IgD-negative memory B cell (primary cell): ENCODE data around the gene PCSK4. TPM values are rescaled to one million over a fixed set of nuclear protein-coding genes. Genes with fewer than 3 reads are reported as not detected.

Source experiments
- H3K27ac Mint-ChIP-seq, 3 donors: one replicate each; pipeline ENCODE4 v1.8.0; 2020 to 2022; ENCODE audit warnings: mild to moderate bottlenecking in 3 of 3, mixed read lengths in 3 of 3, moderate library complexity in 1 of 3
- H3K27me3 Mint-ChIP-seq: one replicate; pipeline ENCODE4 v1.8.0; 2021; ENCODE audit warnings: mixed read lengths
- H3K36me3 Mint-ChIP-seq: one replicate; pipeline ENCODE4 v1.8.0; 2020; ENCODE audit warnings: mild to moderate bottlenecking, mixed read lengths
- H3K4me1 Mint-ChIP-seq, 3 donors: one replicate each; pipeline ENCODE4 v1.8.0; 2020 to 2022; ENCODE audit warnings: mixed read lengths in 3 of 3, mild to moderate bottlenecking in 1 of 3
- H3K4me3 Mint-ChIP-seq, 4 donors: one replicate each; pipeline ENCODE4 v1.8.0; 2020 to 2022; ENCODE audit warnings: mild to moderate bottlenecking in 4 of 4, mixed read lengths in 4 of 4, moderate library complexity in 3 of 4
- H3K9me3 Mint-ChIP-seq, 3 donors: one replicate each; pipeline ENCODE4 v1.8.0; 2020 to 2021; ENCODE audit warnings: mixed read lengths in 3 of 3, mild to moderate bottlenecking in 1 of 3
- polyA plus RNA-seq: library from polyadenylated mRNA; unstranded; fragments of 300-500 nt; fragmentation: Illumina TruSeq; gene quantifications from one replicate; pipeline ENCODE4 v1.2.3, GENCODE V29; 2021

PCSK4 gene
- polyA plus RNA-seq, 1 donor from 2014 or later = not detected

GRCh38 chr19:1455002-1455335, 35.2 kb downstream of the PCSK4 start:
- peak overlapping the region; percentile 46 to 90 (median 74) for H3K4me3 Mint-ChIP-seq
- peaks cover 9 to 14% (median 12%) of the 10 kb centered on the region in 3 donors for H3K4me1 Mint-ChIP-seq
- H3K9me3 Mint-ChIP-seq = no peaks in the 10 kb centered on the region
- peak overlapping the region in 2 of 3 donors; percentile 13 to 85 for H3K27ac Mint-ChIP-seq
- no peaks in the 10 kb centered on the region for H3K36me3 Mint-ChIP-seq
- H3K27me3 Mint-ChIP-seq = peaks cover 37% of the 10 kb centered on the region

- H3K27me3 Mint-ChIP-seq = peaks cover 44% of the 10 kb centered on the region
- H3K9me3 Mint-ChIP-seq = no peaks in the 10 kb centered on the region
- H3K4me3 Mint-ChIP-seq = peak overlapping the region in 3 of 4 donors; percentile 9 to 25 (median 23)
- no peaks in the 10 kb centered on the region for H3K36me3 Mint-ChIP-seq
- peak overlapping the region in 2 of 3 donors; percentile 69 to 73 for H3K27ac Mint-ChIP-seq
- H3K4me1 Mint-ChIP-seq = peaks cover 9 to 17% (median 17%) of the 10 kb centered on the region in 3 donors
Measured at GRCh38 chr19:1453525-1454364, 36.4 kb downstream of the PCSK4 start.

- Mint-ChIP-seq H3K27me3 (peaks cover 46% of the 10 kb centered on the region), H3K36me3 (no peaks in the 10 kb centered on the region), H3K9me3 (no peaks in the 10 kb centered on the region), H3K4me3 (peak overlapping the region in 1 of 4 donors; percentile 49), H3K27ac (no peak overlapping the region), H3K4me1 (peaks cover 9 to 17% (median 16%) of the 10 kb centered on the region in 3 donors)
Measured at GRCh38 chr19:1452802-1453524, 37.2 kb downstream of the PCSK4 start.

GRCh38 chr19:1451916-1452801, 38.0 kb downstream of the PCSK4 start:
- Mint-ChIP-seq H3K27me3 (peaks cover 48% of the 10 kb centered on the region), H3K4me1 (peaks cover 9 to 17% (median 16%) of the 10 kb centered on the region in 3 donors), H3K4me3 (no peak overlapping the region), H3K36me3 (no peaks in the 10 kb centered on the region), H3K9me3 (no peaks in the 10 kb centered on the region), H3K27ac (no peak overlapping the region)

- Mint-ChIP-seq H3K9me3 (no peaks in the 10 kb centered on the region), H3K4me1 (peaks cover 9 to 17% (median 16%) of the 10 kb centered on the region in 3 donors), H3K4me3 (peak overlapping the region in 2 of 4 donors; percentile 28 to 40), H3K27ac (peak overlapping the region in 2 of 3 donors; percentile 23 to 53), H3K27me3 (peaks cover 52% of the 10 kb centered on the region), H3K36me3 (no peaks in the 10 kb centered on the region)
Measured at GRCh38 chr19:1450735-1451731, 39.1 kb downstream of the PCSK4 start.

GRCh38 chr19:1449467-1450442, 40.4 kb downstream of the PCSK4 start, which contains the start of gene APC2:
APC2 (plus strand) TSS chr19:1450121; CDS start chr19:1453002, 2,881 bp downstream.
- Mint-ChIP-seq H3K36me3 (no peaks in the 10 kb centered on the region), H3K27ac (peak within 1 kb of the TSS in 2 of 3 donors; percentile 84 to 91), H3K27me3 (peaks cover 45% of the 10 kb centered on the region)

GRCh38 chr19:1447944-1448343, 42.2 kb downstream of the PCSK4 start:
- peaks cover 0 to 13% (median 8%) of the 10 kb centered on the region in 3 donors for H3K4me1 Mint-ChIP-seq
- H3K4me3 Mint-ChIP-seq = peak overlapping the region in 2 of 4 donors; percentile 4 to 35
- peak overlapping the region; percentile 63 to 90 (median 73) for H3K27ac Mint-ChIP-seq
- no peaks in the 10 kb centered on the region for H3K36me3 Mint-ChIP-seq
- no peaks in the 10 kb centered on the region for H3K9me3 Mint-ChIP-seq
- peaks cover 36% of the 10 kb centered on the region for H3K27me3 Mint-ChIP-seq

More at GRCh38 chr19:1449467-1450442, 40.4 kb downstream of the PCSK4 start, which contains the start of gene APC2:
- H3K4me1 Mint-ChIP-seq = peaks cover under 1 to 12% (median 12%) of the 10 kb centered on the region in 3 donors
- peak within 1 kb of the TSS in 2 of 4 donors; percentile 40 to 66 for H3K4me3 Mint-ChIP-seq
- no peaks in the 10 kb centered on the region for H3K9me3 Mint-ChIP-seq

- H3K4me3 Mint-ChIP-seq = peak overlapping the region; percentile 30 to 63 (median 49)
- peaks cover 3 to 11% (median 8%) of the 10 kb centered on the region in 3 donors for H3K4me1 Mint-ChIP-seq
- peaks cover 34% of the 10 kb centered on the region for H3K27me3 Mint-ChIP-seq
- peak overlapping the region; percentile 73 to 90 (median 73) for H3K27ac Mint-ChIP-seq
- H3K36me3 Mint-ChIP-seq = no peaks in the 10 kb centered on the region
- H3K9me3 Mint-ChIP-seq = no peaks in the 10 kb centered on the region
Measured at GRCh38 chr19:1447504-1447903, 42.6 kb downstream of the PCSK4 start.

GRCh38 chr19:1446713-1447481, 43.3 kb downstream of the PCSK4 start:
- Mint-ChIP-seq H3K27ac (peak overlapping the region; percentile 23 to 90 (median 73)), H3K4me3 (peak overlapping the region; percentile 30 to 65 (median 49)), H3K27me3 (peaks cover 34% of the 10 kb centered on the region), H3K36me3 (no peaks in the 10 kb centered on the region), H3K9me3 (no peaks in the 10 kb centered on the region), H3K4me1 (peaks cover 8 to 11% (median 9%) of the 10 kb centered on the region in 3 donors)

GRCh38 chr19:1445932-1446712, 44.0 kb downstream of the PCSK4 start:
- Mint-ChIP-seq H3K4me3 (no peak overlapping the region), H3K27me3 (peaks cover 33% of the 10 kb centered on the region), H3K4me1 (peaks cover 10 to 11% (median 11%) of the 10 kb centered on the region in 3 donors), H3K36me3 (no peaks in the 10 kb centered on the region), H3K9me3 (no peaks in the 10 kb centered on the region), H3K27ac (no peak overlapping the region)

- peaks cover 25% of the 10 kb centered on the region for H3K27me3 Mint-ChIP-seq
- H3K36me3 Mint-ChIP-seq = peaks cover 2% of the 10 kb centered on the region
- H3K4me1 Mint-ChIP-seq = peaks cover 8 to 11% (median 11%) of the 10 kb centered on the region in 3 donors
- H3K9me3 Mint-ChIP-seq = no peaks in the 10 kb centered on the region
- H3K27ac Mint-ChIP-seq = peak overlapping the region; percentile 59 to 90 (median 63)
- peak overlapping the region; percentile 79 to 91 (median 85) for H3K4me3 Mint-ChIP-seq
Measured at GRCh38 chr19:1445185-1445931, 44.8 kb downstream of the PCSK4 start.
